ENCODE measurements around the gene CDC42BPB.

CDC42BPB gene

DNA sequence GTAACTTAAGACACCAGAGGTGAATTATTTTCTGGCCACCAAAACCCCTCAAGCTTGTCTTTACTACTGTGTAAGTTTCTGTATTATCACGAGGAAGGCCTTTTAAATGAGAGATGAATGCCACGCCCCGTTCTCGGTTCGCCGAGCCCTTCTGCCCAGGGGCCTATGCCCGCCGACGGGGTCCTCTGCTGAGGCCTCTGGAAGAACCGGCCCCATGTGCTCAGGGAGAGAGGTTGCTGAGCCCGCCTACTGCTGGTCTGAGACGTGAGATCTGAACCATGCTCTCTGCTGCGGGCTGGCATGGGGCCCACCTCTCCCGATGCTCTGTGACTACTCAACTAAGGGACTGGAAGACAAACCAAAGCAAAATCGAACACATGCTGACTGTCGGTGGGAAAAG is 113.9 kb downstream of the CDC42BPB start:
- in situ Hi-C loops (cut with MboI; ENCODE audit: low pct_unique_long_range_greater_than_20kb, low sequenced_read_pairs): no loop called here
- no peak for DNase-seq

GRCh38 chr14:102942069-102942468 is 115.3 kb downstream of the CDC42BPB start:
- no peak for DNase-seq
- in situ Hi-C loops (cut with MboI; ENCODE audit: low pct_unique_long_range_greater_than_20kb, low sequenced_read_pairs): no loop called here

- in situ Hi-C loops (cut with MboI; ENCODE audit: low pct_unique_long_range_greater_than_20kb, low sequenced_read_pairs): no loop called here
- no peak for DNase-seq
Observed at GRCh38 chr14:102941419-102942011, 115.8 kb downstream of the CDC42BPB start.

- DNase-seq: no peak
- in situ Hi-C loops (cut with MboI; ENCODE audit: low pct_unique_long_range_greater_than_20kb, low sequenced_read_pairs): no loop called here
Observed at GRCh38 chr14:102940729-102941362, 116.5 kb downstream of the CDC42BPB start.

GRCh38 chr14:102939820-102940561 is 117.4 kb downstream of the CDC42BPB start:
- in situ Hi-C loops (cut with MboI; ENCODE audit: low pct_unique_long_range_greater_than_20kb, low sequenced_read_pairs): no loop called here
- DNase-seq: no peak

DNA sequence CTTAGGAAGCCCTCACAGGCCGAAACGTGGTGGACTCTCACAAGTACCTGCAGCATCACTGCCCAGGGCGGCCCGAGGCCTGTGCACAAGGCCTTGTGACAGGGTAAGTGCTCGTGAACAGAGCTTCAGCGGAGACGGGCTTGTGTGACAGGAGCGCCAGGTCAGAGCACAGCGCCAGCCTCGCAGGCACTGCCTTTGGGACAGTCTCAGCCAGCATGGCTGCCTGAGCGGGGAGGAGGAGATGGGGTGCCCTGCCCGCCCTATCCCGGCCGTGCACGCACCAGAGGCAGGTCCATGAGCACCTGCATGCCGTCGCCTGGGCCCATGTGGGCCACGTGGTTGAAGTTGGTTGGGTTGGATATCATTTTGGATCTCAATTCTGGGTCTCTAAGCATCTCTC is 118.0 kb downstream of the CDC42BPB start:
- DNase-seq: no peak
- in situ Hi-C loops (cut with MboI; ENCODE audit: low pct_unique_long_range_greater_than_20kb, low sequenced_read_pairs): no loop called here

DNA sequence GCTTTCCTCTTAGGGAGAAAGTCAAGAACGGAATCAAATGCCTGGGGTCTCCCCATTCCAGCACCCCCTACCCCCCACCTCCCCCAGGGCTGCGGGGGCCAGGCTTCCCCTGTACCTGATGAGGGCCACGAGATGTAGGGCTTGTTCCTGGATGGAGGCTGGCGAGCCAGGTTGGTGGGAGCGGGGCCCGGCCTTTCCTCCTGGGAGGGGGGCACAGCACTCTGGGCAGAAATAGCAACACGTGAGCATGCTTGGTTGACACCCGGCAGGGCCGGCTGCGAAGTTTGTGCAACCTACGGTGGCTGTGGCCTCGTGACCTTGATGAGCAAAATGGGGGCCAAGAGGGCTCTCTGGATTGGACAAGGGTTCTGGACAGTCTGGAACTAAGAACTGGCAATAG is 119.2 kb downstream of the CDC42BPB start:
- in situ Hi-C loops (cut with MboI; ENCODE audit: low pct_unique_long_range_greater_than_20kb, low sequenced_read_pairs): no loop called here
- DNase-seq: no peak

- in situ Hi-C loops (cut with MboI; ENCODE audit: low pct_unique_long_range_greater_than_20kb, low sequenced_read_pairs): no loop called here
Observed at GRCh38 chr14:102937331-102938175, 119.8 kb downstream of the CDC42BPB start.

GRCh38 chr14:102935756-102936155 is 121.6 kb downstream of the CDC42BPB start:
- DNase-seq: no peak
- in situ Hi-C loops (cut with MboI; ENCODE audit: low pct_unique_long_range_greater_than_20kb, low sequenced_read_pairs): no loop called here

More at GRCh38 chr14:102937331-102938175, 119.8 kb downstream of the CDC42BPB start:
- DNase-seq: no peak

DNA sequence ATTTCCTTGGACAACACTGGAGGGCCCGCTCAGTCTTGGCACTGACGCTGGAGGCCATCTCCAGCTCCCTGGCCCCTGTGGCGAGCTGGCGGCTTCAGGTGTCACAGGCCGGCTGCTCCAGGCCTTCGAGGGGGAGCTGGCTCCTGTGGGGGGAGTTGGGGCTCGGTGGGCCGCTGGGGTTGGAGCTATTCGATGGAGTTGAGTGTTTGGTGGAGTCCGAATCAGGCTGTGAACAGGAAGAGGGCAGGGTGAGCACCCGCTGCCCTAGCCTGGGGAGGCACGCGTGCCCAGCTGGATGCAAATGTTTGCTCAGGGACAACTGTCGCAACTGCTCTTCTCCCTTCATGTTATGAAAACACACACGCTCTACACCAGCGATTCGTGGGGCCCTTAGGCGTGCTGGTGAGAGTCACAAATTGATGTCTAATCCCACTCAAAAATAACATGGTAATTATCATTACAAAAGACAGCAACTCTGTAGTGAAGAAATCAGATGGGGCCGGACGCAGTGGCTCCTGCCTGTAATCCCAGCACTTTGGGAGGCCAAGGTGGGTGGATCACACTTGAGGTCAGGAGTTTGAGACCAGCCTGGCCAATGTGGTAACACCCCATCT is 123.6 kb downstream of the CDC42BPB start:
- no peak for DNase-seq
- in situ Hi-C loops (cut with MboI; ENCODE audit: low pct_unique_long_range_greater_than_20kb, low sequenced_read_pairs): no loop called here

- no peak for DNase-seq
- in situ Hi-C loops (cut with MboI; ENCODE audit: low pct_unique_long_range_greater_than_20kb, low sequenced_read_pairs): no loop called here
Observed at GRCh38 chr14:102932484-102933248, 124.7 kb downstream of the CDC42BPB start.

DNA sequence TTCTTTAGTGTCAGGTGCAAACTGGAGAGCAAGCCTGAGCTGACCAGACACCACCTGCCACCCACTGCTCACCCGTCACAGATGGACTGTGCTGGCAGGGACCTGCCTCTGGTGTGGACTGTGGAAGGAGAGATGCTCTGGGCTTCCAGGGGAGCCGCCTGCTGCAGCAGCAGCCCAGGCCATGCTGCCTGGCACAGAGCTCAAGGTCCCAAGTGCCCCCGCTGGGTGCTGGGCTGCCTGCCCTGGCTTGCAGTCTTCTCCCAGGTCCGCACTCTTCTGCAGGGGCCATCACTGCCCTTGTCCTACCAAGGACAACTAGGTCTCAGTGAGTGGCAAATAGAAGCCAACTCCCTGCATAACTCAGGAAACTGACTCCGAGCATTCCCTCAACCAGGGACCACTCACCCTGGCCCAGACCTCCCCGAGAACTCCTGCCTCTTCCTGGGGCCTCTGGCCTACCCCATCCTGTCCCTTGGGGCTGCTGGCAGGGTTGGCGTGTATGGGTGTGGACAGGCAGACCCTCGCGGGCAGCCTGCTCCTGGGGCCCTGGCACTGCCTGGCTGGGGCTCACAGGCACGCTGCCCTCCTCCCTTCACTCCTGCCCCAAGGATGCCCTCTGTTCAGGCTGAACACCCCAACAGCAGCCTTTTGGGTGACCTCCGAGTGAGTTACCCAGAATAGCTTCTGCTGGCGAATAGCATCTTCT is 125.6 kb downstream of the CDC42BPB start:
- in situ Hi-C loops (cut with MboI; ENCODE audit: low pct_unique_long_range_greater_than_20kb, low sequenced_read_pairs): no loop called here
- no peak for DNase-seq

DNA sequence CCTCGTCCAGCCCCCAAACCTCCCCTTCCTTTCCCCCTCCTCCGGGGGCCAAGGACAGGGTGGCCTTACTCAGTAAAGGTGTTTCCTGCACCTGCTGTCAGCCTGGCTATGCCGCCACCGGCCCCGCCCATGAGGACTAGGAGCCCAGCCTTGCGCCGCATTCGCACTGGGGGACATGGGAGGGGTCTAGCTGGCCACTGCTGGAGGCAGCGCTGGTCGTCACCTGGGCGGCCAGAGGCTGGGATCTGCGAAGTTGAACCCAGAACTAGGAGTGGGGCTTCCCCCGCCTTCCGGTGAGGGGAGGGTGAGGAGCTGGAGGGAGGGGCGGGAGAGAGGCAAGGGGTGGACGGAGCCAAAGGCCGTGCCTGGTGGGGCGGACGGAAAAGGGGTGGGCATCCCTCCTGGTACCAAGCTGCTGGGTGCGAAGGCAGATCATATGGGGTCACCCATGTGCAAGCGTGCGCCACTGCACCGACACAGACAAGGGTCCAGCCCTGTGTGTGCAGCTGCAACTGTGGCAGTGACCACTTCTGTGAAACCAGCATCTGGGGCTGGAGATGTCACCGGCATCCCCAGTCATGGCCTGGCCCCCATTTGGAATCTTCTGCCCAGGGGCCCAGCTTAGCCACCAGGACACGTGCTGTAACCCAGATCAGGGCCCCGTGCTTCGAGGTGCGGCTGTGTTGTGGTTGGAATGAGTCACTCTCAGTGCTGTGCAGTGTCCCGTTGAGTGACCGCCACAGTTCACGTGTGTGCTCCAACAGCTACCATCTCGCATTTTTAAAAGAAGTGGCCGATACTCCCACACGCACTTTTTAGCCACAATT is 126.4 kb downstream of the CDC42BPB start:
- DNase-seq: no peak
- in situ Hi-C loops (cut with MboI; ENCODE audit: low pct_unique_long_range_greater_than_20kb, low sequenced_read_pairs): no loop called here

GRCh38 chr14:102930138-102930752 is 127.1 kb downstream of the CDC42BPB start:
- in situ Hi-C loops (cut with MboI; ENCODE audit: low pct_unique_long_range_greater_than_20kb, low sequenced_read_pairs): no loop called here
- no peak for DNase-seq

DNA sequence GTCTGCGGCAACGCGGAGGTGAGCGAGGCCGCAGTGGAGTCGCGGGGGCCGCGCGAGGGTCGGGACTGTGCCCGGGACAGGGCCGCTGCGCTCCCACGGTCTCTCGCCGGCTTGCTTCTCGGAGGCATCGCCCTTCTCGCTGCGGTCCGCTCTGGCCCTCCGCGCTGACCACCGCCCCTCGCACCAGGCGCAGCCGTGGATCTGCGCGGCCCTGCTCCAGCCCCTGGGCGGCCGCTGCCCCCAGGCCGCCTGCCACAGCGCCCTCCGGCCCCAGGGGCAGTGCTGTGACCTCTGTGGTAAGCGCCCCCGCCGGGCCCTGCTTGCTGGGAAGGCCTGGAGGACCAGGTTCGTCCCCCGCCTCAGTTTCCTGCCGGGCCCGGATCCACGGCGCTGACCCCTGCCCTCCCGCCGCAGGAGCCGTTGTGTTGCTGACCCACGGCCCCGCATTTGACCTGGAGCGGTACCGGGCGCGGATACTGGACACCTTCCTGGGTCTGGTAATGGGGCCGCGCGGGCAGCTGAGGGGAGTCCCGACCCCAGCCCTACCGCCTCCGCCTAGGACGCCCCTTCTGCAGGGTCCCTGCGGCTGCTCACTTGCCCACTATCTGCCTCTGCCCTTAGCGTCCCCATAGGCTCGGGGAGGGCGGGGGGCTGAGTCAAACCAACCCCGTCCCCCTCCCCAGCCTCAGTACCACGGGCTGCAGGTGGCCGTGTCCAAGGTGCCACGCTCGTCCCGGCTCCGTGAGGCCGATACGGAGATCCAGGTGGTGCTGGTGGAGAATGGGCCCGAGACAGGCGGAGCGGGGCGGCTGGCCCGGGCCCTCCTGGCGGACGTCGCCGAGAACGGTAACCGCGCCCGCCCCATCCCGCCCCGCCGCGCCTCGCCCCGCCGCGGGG is 127.9 kb downstream of the CDC42BPB start:
- no peak for DNase-seq

More for the DNA sequence above, 127.9 kb downstream of the CDC42BPB start:
- in situ Hi-C loops (cut with MboI; ENCODE audit: low pct_unique_long_range_greater_than_20kb, low sequenced_read_pairs): no loop called here

All from KBM-7 (cell line).